MG63 (cell line): ENCODE measurements around the gene LRMDA. TPM values are rescaled to one million over a fixed set of nuclear protein-coding genes. Genes with fewer than 3 reads are reported as not detected.

Experiments
- DNase-seq: peaks from one replicate; pipeline ENCODE4 v3.0.0-alpha.2; 2020
- H3K27me3 ChIP-seq: fragments of 250-450 bp; sonication (Bioruptor Pico); 2 replicates; pipeline ENCODE4 v1.5.1; 2020; ENCODE audit warnings: mild to moderate bottlenecking, moderate library complexity
- H3K36me3 ChIP-seq: fragments of 250-450 bp; sonication (Bioruptor Pico); 2 replicates; pipeline ENCODE4 v1.5.1; 2020; ENCODE audit warnings: mild to moderate bottlenecking, moderate library complexity
- H3K4me3 ChIP-seq: fragments of 250-450 bp; sonication (Bioruptor Pico); 2 replicates; pipeline ENCODE4 v1.5.1; 2020; ENCODE audit warnings: mild to moderate bottlenecking, moderate library complexity
- H3K9me3 ChIP-seq: fragments of 250-450 bp; sonication (Bioruptor Pico); 2 replicates; pipeline ENCODE4 v1.5.1; 2020; ENCODE audit warnings: mild to moderate bottlenecking, moderate library complexity
- total RNA-seq: library from RNA; depleted of rRNA; stranded (reverse); fragments of >200 nt; shearing (Covaris generic); gene quantifications from 2 replicates; pipeline ENCODE4 v1.2.3, GENCODE V29; 2014; ENCODE audit warnings: low replicate concordance

LRMDA gene
- total RNA-seq, 1 experiment from 2014 or later: 1.3 TPM

GRCh38 chr10:75651417-75651816 lies 220.0 kb downstream of the LRMDA start:
- no peak for DNase-seq
- no peaks in the 10 kb centered on the region for H3K27me3 ChIP-seq

GRCh38 chr10:75652146-75652740 lies 220.8 kb downstream of the LRMDA start:
- no peaks in the 10 kb centered on the region for H3K36me3 ChIP-seq
- H3K27me3 ChIP-seq: no peaks in the 10 kb centered on the region
- no peak overlapping the region for H3K4me3 ChIP-seq
- no peak for DNase-seq
- H3K9me3 ChIP-seq: peaks cover 5% of the 10 kb centered on the region

More at GRCh38 chr10:75651417-75651816, 220.0 kb downstream of the LRMDA start:
- Histone ChIP-seq H3K36me3 (no peaks in the 10 kb centered on the region), H3K4me3 (no peak overlapping the region), H3K9me3 (peaks cover 5% of the 10 kb centered on the region)

- Histone ChIP-seq H3K27me3 (no peaks in the 10 kb centered on the region), H3K4me3 (no peak overlapping the region), H3K9me3 (peaks cover 5% of the 10 kb centered on the region), H3K36me3 (no peaks in the 10 kb centered on the region)
- DNase-seq: no peak
Observed at GRCh38 chr10:75653761-75654160, 222.3 kb downstream of the LRMDA start.

- no peaks in the 10 kb centered on the region for H3K36me3 ChIP-seq
- no peaks in the 10 kb centered on the region for H3K27me3 ChIP-seq
- H3K9me3 ChIP-seq: peaks cover 5% of the 10 kb centered on the region
- no peak overlapping the region for H3K4me3 ChIP-seq
- peak; percentile 38 for DNase-seq
Observed at GRCh38 chr10:75654171-75654771, 222.8 kb downstream of the LRMDA start.

GRCh38 chr10:75654772-75655171 lies 223.3 kb downstream of the LRMDA start:
- no peak for DNase-seq
- no peak overlapping the region for H3K4me3 ChIP-seq
- H3K36me3 ChIP-seq: no peaks in the 10 kb centered on the region
- H3K9me3 ChIP-seq: peaks cover 4% of the 10 kb centered on the region
- H3K27me3 ChIP-seq: no peaks in the 10 kb centered on the region

DNA sequence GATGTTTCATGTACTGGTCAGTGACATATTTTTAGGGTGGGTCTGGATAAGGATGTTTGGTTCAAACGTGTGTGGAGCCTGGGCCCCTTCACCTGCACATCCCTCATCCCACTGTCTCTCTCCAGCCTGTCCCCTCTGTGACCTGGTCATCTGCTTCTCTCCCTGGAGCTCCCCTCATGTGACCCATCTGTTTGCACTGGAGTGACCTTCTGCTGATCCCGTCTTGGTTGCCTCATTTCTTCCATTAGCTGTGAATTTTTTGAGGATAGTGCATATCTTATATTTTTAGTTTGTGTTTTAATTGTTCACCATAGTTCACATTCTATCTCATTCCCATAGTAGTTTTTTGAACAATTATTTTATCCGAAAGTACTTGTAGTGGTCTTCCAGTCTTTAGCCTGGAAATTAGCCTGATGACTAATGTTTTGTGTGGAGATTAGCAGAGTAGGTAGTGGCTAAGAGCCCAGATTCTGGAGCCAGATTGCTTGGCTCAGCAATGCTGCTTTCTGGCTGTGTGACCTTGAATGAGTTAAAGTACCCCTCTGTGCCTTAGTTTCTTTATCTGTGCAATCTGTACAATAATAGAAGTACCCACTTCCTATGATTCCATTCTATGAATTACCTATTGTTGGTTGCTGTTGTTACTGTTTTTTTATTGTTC lies 224.5 kb downstream of the LRMDA start:
- H3K27me3 ChIP-seq: no peaks in the 10 kb centered on the region
- DNase-seq: peak; percentile 63
- no peaks in the 10 kb centered on the region for H3K36me3 ChIP-seq
- no peaks in the 10 kb centered on the region for H3K9me3 ChIP-seq
- H3K4me3 ChIP-seq: no peak overlapping the region

DNA sequence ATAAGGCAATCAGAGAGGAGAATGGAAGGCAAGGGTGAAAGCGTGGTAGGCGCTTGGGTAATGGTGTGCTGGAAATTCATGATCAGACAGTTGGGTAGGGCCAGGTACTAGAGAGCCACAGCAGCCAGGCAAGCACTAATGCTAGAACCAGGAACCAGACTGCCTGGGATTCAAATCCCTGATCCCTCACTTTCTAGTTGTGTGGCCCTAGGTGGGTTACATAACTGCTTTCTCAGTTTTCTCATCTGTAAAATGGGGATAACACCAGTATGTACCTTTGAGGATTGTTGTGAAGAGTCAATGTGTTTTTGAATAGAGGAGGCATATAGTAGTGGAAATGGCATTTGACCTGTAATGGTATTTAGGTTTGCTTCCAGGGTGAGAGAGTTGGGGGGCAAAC lies 225.9 kb downstream of the LRMDA start:
- Histone ChIP-seq H3K4me3 (no peak overlapping the region), H3K27me3 (no peaks in the 10 kb centered on the region), H3K36me3 (no peaks in the 10 kb centered on the region), H3K9me3 (no peaks in the 10 kb centered on the region)
- no peak for DNase-seq

DNA sequence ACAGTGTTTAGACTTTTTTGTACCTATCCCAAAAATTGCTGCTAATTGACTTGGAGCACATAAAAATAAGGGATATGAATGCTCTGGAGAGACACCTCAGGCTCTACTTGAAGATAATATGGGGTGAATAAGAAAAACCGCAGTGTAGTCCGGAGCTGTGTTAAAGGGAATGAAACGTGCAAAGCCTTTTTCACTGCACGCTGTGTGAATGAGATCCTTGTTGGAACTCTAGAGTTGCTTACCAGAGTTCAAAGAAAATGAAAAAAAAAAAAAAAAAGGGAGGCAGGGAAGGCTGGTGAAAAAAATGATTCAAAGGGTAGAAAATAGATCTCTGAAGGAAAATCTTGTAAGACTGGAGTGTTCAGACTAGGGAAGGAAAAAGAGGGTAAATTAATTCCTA lies 226.6 kb downstream of the LRMDA start:
- H3K4me3 ChIP-seq: no peak overlapping the region
- no peak for DNase-seq

GRCh38 chr10:75658496-75658895 lies 227.1 kb downstream of the LRMDA start:
- no peaks in the 10 kb centered on the region for H3K9me3 ChIP-seq
- no peaks in the 10 kb centered on the region for H3K27me3 ChIP-seq
- H3K4me3 ChIP-seq: no peak overlapping the region
- no peaks in the 10 kb centered on the region for H3K36me3 ChIP-seq
- no peak for DNase-seq

More for the DNA sequence above, 226.6 kb downstream of the LRMDA start:
- H3K36me3 ChIP-seq: no peaks in the 10 kb centered on the region
- H3K9me3 ChIP-seq: no peaks in the 10 kb centered on the region
- no peaks in the 10 kb centered on the region for H3K27me3 ChIP-seq

GRCh38 chr10:75658915-75659314 lies 227.5 kb downstream of the LRMDA start:
- no peak overlapping the region for H3K4me3 ChIP-seq
- no peaks in the 10 kb centered on the region for H3K27me3 ChIP-seq
- no peaks in the 10 kb centered on the region for H3K36me3 ChIP-seq
- H3K9me3 ChIP-seq: no peaks in the 10 kb centered on the region
- no peak for DNase-seq

DNA sequence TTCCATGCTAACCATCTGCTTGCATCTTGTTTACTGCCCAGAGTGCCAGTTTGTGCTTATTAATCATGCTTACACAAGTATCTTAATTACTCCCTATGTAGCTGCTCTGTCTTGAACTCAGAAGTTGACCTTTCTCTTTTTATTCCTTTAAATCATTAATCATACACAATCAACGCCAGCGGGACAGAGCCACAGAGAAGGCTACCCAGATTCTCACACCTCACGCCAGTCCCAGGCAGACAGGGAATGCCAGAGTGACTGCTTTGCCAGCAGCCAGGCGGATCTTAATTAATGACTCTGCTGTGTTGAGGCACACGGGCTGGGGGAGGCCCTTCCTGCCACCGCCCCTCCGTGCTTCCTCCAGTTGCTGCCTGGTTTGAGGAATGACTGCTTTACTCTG lies 229.4 kb downstream of the LRMDA start:
- H3K4me3 ChIP-seq: no peak overlapping the region
- no peaks in the 10 kb centered on the region for H3K36me3 ChIP-seq
- H3K9me3 ChIP-seq: no peaks in the 10 kb centered on the region
- DNase-seq: no peak
- no peaks in the 10 kb centered on the region for H3K27me3 ChIP-seq

- Histone ChIP-seq H3K27me3 (no peaks in the 10 kb centered on the region), H3K36me3 (no peaks in the 10 kb centered on the region), H3K4me3 (no peak overlapping the region), H3K9me3 (no peaks in the 10 kb centered on the region)
- DNase-seq: peak; percentile 44
Observed at GRCh38 chr10:75662715-75663114, 231.3 kb downstream of the LRMDA start.

GRCh38 chr10:75663947-75664664 lies 232.7 kb downstream of the LRMDA start:
- Histone ChIP-seq H3K27me3 (no peaks in the 10 kb centered on the region), H3K36me3 (no peaks in the 10 kb centered on the region), H3K4me3 (no peak overlapping the region), H3K9me3 (no peaks in the 10 kb centered on the region)
- DNase-seq: no peak

GRCh38 chr10:75664968-75665367 lies 233.5 kb downstream of the LRMDA start:
- H3K9me3 ChIP-seq: no peaks in the 10 kb centered on the region
- H3K27me3 ChIP-seq: no peaks in the 10 kb centered on the region
- DNase-seq: no peak
- no peak overlapping the region for H3K4me3 ChIP-seq
- no peaks in the 10 kb centered on the region for H3K36me3 ChIP-seq

GRCh38 chr10:75665707-75666106 lies 234.3 kb downstream of the LRMDA start:
- Histone ChIP-seq H3K4me3 (no peak overlapping the region), H3K27me3 (no peaks in the 10 kb centered on the region), H3K36me3 (no peaks in the 10 kb centered on the region), H3K9me3 (no peaks in the 10 kb centered on the region)
- no peak for DNase-seq

DNA sequence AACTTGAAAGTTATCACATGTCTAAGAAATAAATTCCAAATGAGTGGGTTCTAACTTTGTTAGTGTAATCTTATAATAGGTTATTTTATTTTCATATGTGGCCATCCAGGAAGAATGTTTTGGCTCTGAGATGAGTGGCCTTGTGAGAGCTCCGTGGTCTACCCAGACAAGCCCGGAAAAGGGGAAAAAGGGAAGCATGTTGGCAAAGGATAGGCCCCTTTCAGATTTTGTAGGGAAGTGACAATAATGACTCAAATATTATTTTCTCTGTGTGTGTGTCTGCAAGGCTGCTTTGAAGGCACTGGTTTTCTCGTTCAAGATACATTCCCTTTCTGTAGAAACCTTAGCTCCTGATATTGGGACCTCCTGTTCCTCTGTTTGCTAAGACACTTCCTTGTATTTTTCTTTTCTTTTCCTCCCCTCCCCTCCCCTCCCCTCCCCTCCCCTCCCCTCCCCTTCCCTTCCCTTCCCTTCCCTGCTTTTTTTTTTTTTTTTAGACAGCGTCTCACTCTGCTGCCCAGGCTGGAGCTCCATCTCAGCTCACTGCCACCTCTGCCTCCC lies 240.8 kb downstream of the LRMDA start:
- H3K27me3 ChIP-seq: no peaks in the 10 kb centered on the region
- no peak for DNase-seq
- H3K4me3 ChIP-seq: no peak overlapping the region
- H3K9me3 ChIP-seq: 0 out of 2 replicates have a peak, but pooled peaks cover 1% of the 10 kb centered on the region
- no peaks in the 10 kb centered on the region for H3K36me3 ChIP-seq

DNA sequence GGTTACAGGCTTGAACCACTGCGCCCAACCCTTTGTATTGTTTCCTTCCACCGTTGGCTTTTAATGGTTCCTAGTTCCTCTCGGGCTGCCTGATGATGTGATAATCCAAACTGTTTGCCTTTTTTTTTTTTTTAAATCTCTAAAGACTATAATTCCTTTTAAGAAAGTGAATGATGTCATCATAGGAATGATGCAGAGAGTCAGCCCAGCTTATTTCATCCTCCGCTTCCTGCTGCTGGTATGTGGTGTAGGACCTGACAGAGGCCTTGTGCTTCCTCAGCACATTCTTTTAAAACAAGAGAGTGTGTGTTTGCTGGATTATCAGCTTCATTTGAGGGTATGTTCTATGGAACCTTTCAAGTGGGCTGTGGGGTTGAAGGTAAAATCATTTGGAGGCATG lies 241.4 kb downstream of the LRMDA start:
- H3K36me3 ChIP-seq: no peaks in the 10 kb centered on the region
- no peak for DNase-seq
- H3K4me3 ChIP-seq: no peak overlapping the region
- no peaks in the 10 kb centered on the region for H3K27me3 ChIP-seq
- 0 out of 2 replicates have a peak, but pooled peaks cover 1% of the 10 kb centered on the region for H3K9me3 ChIP-seq
